Pulmonary artery endothelial cell (primary cell): Measurements from ENCODE around the gene FAM174B. TPM values are rescaled to one million over a fixed set of nuclear protein-coding genes. Genes with fewer than 3 reads are reported as not detected.

Experiments used
- DNase-seq: peaks from one replicate; pipeline ENCODE4 v3.0.0-alpha.2; 2011; ENCODE audit warnings: low read depth, low spot score
- total RNA-seq: library from RNA; depleted of rRNA; stranded (reverse); fragments of >200 nt; gene quantifications from 2 replicates; pipeline ENCODE4 v1.2.3, GENCODE V29; 2014

FAM174B gene
- total RNA-seq, 1 donor from 2014 or later, result 0.73 TPM

DNA sequence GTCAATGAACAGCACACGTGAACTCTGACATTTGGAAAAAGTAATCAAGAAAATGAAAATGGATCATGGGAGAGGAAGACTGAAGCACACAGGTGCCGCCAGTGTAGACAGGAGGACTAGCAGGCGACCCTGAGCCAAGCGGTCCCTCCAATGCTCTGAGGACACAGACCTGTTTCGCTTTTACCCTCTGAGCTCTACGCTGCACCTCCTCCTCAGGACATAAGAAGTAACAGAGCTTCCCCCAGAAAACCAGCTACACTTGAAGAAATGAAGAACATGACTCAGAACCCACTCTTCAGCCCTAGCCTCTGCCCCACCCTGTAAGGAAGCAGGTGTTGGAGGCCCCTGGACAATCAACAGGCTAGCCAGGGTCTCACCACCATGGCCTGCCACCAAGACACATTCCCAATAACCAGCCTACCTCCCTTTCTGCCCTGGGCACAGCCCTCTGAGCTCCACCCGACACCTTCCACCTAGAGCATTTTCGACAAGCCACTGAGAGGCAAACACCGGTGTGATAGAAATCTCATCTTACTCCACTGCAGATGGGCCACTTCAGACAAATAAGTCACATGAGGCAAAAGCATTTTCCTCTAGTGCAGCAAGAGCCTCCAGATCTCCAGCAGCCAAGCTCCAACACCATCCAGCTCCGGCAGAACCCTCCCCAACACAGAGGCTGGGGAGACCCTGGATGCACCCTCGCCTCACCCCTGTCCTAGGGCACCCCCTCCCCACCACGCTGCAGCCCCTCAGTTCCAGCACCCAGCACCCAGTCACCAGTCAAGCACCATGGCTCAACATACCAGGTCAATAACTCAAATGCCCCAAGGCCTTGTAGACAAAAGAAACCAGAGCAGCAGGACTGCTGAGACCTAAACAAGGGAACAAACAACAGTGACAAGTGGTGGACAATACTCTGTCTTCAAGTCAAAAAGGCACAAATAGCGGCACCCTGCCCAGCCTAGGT lies 11.4 kb downstream of the FAM174B start:
- DNase-seq, result no peak

DNA sequence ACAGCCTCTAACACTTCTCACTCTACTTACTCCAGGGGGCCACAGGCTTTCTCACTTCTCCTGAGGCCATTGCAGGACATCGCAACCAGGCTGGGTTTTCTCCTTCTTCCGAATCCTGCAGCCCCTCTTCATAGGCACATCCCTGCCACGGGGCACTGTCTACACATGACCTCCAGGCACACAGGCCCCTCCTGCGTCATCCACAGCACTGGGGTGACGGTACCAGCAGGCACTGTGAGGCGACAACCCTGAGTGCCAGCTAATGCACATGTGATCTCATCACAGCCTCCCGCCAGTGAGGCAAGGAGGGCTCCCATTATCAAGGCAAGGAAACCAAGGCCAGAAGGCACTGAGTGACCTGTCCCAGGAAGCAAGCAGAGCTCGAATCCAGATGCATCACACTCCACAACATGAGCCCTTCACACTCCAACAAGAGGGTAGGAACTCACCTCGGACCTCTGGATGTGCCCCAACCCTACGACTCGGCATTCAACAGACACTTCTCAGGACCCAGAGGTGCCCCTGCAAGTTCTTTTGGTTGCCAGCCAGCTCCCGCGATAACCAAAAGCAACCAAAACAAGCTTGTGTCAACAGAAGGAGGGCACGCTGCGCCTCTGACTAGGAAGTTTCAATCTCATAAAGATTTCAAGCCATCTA lies 16.7 kb downstream of the FAM174B start:
- DNase-seq, result no peak

GRCh38 chr15:92638291-92638708 lies 17.3 kb downstream of the FAM174B start:
- no peak for DNase-seq

DNA sequence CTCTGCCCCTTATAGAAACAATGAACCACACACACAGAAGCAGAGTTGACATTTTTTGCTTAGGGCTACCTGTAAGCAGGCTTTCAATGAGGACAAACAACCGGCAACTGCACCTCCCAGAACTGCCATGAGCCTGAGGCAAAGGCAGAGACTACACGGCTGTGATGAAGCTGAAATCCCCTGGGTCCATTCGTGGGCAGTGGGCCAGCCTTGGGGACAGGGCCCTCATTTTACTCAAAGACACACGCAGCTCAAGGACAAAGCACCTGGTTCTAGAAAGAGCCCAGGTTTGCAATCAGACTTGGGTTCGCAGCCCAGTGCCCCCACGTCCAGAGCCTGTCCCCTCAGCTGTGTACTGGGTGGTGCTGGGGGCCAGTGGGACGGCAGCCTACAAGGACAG lies 17.9 kb downstream of the FAM174B start:
- no peak for DNase-seq

DNA sequence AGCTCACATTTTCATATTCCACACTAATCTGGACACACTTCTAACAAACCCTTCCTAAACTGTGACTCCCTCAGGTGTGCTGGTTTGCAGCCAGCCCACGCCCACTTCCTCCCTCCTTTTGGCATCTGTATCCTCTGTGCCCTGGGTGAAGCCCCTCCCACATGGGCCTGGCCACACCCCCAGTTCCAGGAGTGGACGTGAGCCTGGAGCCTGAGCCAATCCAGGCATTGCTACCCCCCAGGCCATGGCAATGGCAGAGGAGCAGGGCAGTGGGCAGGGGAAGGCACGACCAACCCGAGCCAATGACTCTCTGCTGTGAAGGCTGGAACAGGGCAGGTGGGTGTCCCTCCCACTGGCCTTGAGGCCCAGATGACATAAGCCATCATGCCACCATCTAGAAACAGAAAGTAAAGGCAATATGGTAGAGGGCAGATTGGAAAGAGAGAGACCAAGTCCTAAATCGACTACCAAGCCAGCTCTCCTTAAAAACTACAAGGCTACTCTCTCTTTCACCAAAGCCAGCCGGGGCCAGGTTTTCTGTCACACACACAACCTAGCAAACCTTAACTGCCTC lies 18.6 kb downstream of the FAM174B start:
- DNase-seq, result no peak

- DNase-seq, result no peak
Observed at GRCh38 chr15:92636401-92636907, 19.1 kb downstream of the FAM174B start.

- DNase-seq, result no peak
Observed at GRCh38 chr15:92634671-92635201, 20.8 kb downstream of the FAM174B start.

- no peak for DNase-seq
Observed at GRCh38 chr15:92634060-92634459, 21.5 kb downstream of the FAM174B start.

DNA sequence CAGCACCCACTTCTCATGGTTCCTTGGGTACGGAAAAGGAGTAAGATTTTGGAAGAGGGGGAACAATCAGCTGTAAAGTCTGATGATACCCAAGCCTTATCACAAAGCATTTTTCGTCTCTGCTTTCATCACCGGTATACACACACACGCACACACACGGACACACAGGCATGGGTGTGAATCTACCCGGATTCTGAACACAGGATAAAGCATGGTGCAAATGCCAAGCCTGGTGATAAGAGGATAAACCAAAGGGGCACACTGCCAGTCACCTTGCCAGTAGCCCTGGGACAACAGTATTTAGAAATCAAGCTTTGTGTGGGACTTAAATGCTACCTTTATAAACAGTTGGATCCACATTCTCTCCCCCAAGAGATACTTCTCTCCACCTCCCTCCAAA lies 22.2 kb downstream of the FAM174B start:
- DNase-seq, result no peak

DNA sequence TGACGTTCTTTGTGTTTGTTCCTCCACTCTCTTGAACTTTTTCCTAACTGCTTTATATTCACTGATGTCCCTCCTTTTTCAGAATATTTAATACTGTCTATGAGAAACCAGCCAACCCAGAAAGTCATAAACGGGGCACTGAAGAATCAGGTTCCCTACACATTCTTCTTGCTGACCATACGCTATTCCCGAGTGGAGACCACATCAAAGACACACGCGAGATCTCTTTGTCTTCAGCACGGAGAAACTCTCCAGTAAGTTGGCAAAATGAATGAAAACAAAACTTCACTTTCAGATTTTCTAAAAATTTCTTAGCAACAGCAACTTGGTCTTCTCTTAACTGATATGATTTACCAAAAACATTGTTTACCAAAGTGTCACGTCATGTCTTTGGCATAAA lies 22.6 kb downstream of the FAM174B start:
- no peak for DNase-seq

DNA sequence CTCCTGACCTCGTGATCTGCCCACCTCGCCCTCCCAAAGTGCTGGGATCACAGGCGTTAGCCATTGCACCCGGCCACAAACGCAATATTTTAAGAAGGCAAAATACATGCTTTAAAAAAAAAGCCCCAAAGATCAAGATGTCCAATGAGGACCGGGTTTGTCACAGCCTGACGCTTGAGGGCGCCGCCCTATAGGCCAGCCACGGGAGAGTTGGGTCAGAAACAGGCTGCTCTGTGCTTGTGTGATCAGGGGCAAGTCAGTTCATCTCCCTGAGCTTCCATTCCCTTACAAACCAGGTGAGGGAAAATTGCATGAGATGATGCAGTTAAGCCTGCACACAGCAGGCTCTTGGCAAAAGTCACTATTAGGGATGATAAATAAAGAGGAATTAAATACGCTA lies 23.9 kb downstream of the FAM174B start:
- DNase-seq, result no peak

DNA sequence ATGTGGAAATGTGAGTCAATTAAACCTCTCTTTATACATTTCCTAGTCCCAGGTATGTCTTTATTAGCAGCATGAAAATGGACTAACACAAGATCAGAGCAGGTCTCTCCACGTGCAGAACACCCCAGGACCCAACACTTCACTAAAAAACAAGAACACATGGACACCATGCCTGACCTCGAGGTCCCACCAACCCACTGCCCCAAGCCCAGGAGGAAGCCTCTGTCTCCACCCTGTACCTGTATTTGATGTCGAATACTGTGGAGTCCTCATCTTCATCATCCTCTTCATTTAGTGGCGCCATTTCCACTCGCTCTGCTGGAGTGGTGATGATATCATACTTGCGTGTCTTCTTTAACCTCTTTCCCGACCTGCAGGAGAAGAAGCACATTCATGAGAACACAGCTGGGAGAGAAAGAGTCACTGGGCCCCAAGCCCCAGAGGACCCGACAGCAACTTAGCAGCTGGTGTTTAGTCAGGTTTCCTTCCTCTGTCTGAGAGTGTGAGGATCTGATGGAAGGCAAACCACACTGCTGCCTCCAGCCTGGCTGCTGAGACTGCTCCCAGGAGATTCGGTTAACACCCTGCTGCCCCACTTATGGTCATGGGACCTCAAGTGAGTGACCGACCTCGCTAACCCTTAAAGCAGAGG lies 25.5 kb downstream of the FAM174B start:
- DNase-seq, result no peak

- DNase-seq, result no peak
Observed at GRCh38 chr15:92629276-92629974, 26.1 kb downstream of the FAM174B start.

DNA sequence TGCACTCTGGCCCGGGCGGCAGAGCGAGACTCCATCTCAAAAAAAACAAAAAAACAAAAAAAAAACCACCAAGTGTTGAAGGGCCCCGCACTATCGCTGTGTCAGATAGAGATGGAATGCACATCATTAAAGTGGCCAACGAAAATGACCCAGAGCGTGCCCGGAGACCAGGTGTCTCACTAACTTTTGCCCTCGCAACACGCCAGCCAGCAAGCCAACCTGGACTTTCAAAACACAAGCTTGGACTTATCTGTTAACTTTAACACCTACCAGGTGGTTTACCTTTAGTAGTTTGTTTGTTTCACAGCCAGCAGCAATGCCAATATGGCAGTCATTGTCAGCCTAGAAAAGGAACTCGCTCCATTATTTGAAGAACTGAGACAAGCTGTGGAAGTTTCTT lies 28.6 kb downstream of the FAM174B start:
- DNase-seq, result no peak

DNA sequence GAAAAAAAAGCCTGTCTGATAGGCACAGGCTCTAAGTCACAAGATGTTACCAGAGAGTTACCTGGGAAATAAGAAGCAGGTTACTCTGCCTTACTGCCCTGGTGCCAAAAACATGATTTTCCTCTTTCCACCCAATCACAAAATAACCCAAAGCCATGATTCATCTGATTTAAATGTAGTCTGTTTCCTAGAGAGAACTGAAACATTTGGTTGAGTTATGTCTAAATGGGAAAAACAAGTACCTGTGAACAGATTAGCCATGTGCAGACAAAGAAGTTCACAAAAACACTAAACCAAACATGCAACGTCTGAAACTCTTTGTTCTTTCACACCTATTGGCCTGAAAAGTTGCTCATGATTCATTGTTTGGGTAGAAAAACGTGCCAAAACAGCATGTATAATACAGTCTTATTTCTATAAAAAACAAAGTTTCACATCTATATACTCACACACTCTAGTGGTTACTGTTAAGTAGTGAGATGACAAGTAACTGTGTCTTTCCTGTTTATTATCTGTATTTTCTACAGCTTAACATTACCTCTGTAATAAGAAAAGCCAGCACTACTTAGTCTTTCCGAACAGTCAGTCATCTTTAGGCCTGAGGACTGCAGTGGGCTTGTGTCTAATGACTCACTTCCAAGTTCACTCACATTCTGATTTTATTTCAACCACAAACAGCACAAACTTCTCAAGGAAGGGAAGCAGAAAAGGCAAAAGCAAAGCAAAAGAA lies 30.2 kb downstream of the FAM174B start:
- DNase-seq, result no peak

DNA sequence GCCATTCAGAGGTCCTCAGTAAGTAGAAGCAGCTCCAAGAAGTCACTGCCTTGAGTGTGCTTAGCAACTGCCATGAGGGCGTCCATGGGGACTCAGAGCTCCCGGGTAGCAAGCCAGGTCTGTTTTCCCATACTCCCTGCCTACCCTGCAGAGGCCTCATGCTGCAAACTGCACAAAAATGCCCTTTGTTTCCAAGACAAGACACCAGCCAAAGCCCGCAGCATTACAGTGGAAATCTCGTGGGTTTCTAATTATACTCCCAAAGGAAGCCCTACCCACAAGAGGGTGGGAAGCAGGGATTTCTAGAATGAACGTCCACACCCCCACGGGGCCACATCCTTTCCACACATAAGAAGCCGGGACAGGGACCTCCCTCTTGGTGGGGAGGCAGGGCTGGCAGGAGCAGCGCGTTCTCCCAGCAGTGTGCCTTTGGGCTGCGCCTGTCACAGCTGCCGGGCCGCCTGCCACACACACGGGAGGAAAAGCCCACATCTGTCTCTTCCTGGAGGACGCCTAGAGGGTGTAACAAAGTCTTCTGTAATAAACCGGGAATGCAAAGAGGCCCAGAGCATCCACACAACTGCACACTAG lies 31.1 kb downstream of the FAM174B start:
- DNase-seq, result no peak

GRCh38 chr15:92623435-92623834 lies 32.1 kb downstream of the FAM174B start:
- DNase-seq, result no peak

DNA sequence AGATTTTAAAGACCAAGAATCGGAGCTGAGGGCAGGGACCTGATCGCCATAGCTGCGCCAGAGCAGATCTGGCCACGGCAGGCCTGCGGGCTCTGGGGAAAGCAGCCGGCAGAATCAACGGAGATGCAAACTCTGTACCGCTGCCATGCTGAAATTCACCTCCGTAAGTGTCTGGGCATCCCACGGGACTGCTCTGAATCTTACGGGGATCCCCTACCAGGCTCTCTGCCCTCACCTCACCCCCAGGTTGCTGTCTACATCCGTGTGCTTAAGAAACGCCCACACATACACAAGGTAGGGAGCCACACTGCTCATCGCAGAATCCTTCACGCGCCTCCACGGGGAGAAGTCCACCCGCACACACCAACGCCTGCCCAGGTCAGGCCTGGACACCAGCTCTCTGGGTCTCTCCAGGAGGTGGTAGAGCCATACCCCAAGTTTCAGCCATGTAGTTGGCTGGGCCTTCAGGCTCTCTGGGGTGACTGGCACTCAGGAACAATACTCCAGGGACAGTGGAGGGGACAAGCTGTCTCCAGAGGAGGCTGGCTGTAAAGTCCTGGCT lies 33.5 kb downstream of the FAM174B start:
- DNase-seq, result no peak

DNA sequence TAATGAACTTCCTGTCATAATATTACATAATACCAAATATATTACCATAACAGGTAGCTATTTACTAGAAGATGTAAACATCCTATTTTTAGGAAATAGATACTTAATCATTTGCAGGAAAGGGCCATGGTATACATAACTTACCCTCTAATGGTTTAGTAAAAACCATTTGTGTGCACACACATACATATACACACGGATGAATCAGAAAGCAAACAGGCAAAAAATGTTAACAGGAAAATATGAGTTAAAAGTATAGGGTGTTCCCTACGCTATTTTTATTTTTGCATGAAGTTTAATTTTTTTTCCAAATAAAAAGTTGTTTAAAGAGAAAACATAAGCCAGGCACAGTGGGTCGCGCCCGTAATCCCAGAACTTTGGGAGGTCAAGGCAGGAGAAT lies 34.6 kb downstream of the FAM174B start:
- no peak for DNase-seq
